Testis (tissue), 3 donors: ENCODE results near the gene PTPRN2. TPM values are rescaled to one million over a fixed set of nuclear protein-coding genes. Genes with fewer than 3 reads are reported as not detected.

Source experiments
- DNase-seq: peaks from one replicate; pipeline ENCODE4 v3.0.0-alpha.2; 2019
- H3K27ac ChIP-seq, 2 donors: fragments of 200-600 bp; sonication (generic); one replicate each; pipeline ENCODE4 v1.5.1; 2019
- H3K27me3 ChIP-seq: fragments of 200-600 bp; sonication (generic); one replicate; pipeline ENCODE4 v1.5.1; 2019
- H3K36me3 ChIP-seq: fragments of 200-600 bp; sonication (generic); one replicate; pipeline ENCODE4 v1.5.1; 2017; ENCODE audit warnings: low read depth; ENCODE audit errors: missing control alignments
- H3K4me1 ChIP-seq: fragments of 200-600 bp; sonication (generic); one replicate; pipeline ENCODE4 v1.5.1; 2019
- H3K4me3 ChIP-seq, 2 donors: fragments of 200-600 bp; sonication (generic); one replicate each; pipeline ENCODE4 v1.5.1; 2017 to 2019
- H3K9me3 ChIP-seq: fragments of 200-600 bp; sonication (generic); one replicate; pipeline ENCODE4 v1.5.1; 2017
- POLR2A ChIP-seq: fragments of 450-650 bp; IDR thresholded peaks from one replicate; pipeline ENCODE4 v1.6.1; 2017; ENCODE audit warnings: antibody characterized with exemption, mild to moderate bottlenecking, moderate library complexity
- WGBS, 2 donors: methylation state at CpG; one replicate each; pipeline ENCODE4 v1.1.5; 2018; 5-methylcytosine and 5-hydroxymethylcytosine counted together
- intact Hi-C: fragments of 100-400 bp; cut with DNase I; formaldehyde crosslinking; loops from one replicate; pipeline ENCODE4 v1.15.1; 2023; ENCODE audit warnings: low total_unique reads
- polyA plus RNA-seq: library from polyadenylated mRNA; stranded (reverse); fragments of 350-450 nt; fragmentation: Illumina TruSeq; extraction: RNeasy Lipid Tissue Mini Kit (QIAGEN cat#74804); gene quantifications from one replicate; pipeline ENCODE4 v1.2.3, GENCODE V29; 2014; ENCODE audit warnings: low read depth, low replicate concordance; ENCODE audit not compliant: insufficient read depth
- total RNA-seq, 2 donors: library from RNA; depleted of rRNA; stranded (reverse); fragments of >200 nt; gene quantifications; one replicate each; pipeline ENCODE4 v1.2.3, GENCODE V29; 2016
- TF ChIP-seq, protein P1 (sequence below), 3 experiments: fragments of 450-650 bp in 2 of 3; fragments of 200-600 bp in 1 of 3; sonication (generic) in 1 of 3; IDR thresholded peaks; one replicate each; pipeline ENCODE4 v1.5.1; 2016 to 2019; ENCODE audit warnings: antibody characterized with exemption in 3 of 3, mild to moderate bottlenecking in 2 of 3, moderate library complexity in 1 of 3

PTPRN2 gene
- total and polyA plus RNA-seq, 3 donors from 2014 or later, result 9.3 to 10.8 (median 9.8) TPM

- Histone ChIP-seq H3K27ac (no peak overlapping the region), H3K9me3 (no peaks in the 10 kb centered on the region), H3K27me3 (no peaks in the 10 kb centered on the region), H3K4me3 (no peak overlapping the region), H3K36me3 (no peaks in the 10 kb centered on the region), H3K4me1 (no peaks in the 10 kb centered on the region)
- DNase-seq, result no peak
- TF ChIP-seq POLR2A, result no peak
- TF ChIP-seq, protein P1, sequence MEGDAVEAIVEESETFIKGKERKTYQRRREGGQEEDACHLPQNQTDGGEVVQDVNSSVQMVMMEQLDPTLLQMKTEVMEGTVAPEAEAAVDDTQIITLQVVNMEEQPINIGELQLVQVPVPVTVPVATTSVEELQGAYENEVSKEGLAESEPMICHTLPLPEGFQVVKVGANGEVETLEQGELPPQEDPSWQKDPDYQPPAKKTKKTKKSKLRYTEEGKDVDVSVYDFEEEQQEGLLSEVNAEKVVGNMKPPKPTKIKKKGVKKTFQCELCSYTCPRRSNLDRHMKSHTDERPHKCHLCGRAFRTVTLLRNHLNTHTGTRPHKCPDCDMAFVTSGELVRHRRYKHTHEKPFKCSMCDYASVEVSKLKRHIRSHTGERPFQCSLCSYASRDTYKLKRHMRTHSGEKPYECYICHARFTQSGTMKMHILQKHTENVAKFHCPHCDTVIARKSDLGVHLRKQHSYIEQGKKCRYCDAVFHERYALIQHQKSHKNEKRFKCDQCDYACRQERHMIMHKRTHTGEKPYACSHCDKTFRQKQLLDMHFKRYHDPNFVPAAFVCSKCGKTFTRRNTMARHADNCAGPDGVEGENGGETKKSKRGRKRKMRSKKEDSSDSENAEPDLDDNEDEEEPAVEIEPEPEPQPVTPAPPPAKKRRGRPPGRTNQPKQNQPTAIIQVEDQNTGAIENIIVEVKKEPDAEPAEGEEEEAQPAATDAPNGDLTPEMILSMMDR (IDR thresholded peaks at IDR 0.05), result no peak
- 95 to 97% methylated on average over 15 of the region's 15 CpGs for WGBS, 2 donors
- intact Hi-C loops, result no loop called here
Observed at GRCh38 chr7:157800281-157800680, 787.3 kb downstream of the PTPRN2 start.

GRCh38 chr7:157799076-157799685 lies 788.4 kb downstream of the PTPRN2 start:
- Histone ChIP-seq H3K36me3 (no peaks in the 10 kb centered on the region), H3K27me3 (no peaks in the 10 kb centered on the region), H3K27ac (no peak overlapping the region), H3K9me3 (no peaks in the 10 kb centered on the region), H3K4me3 (no peak overlapping the region), H3K4me1 (no peaks in the 10 kb centered on the region)
- intact Hi-C loops, result no loop called here
- WGBS, 2 donors, result 74 to 82% methylated on average over 17 to 19 of the region's 19 CpGs
- DNase-seq, result no peak
- TF ChIP-seq, protein P1 (IDR thresholded peaks at IDR 0.05), result no peak
- no peak for TF ChIP-seq POLR2A

- intact Hi-C loops, result no loop called here
- no peaks in the 10 kb centered on the region for H3K4me1 ChIP-seq
- H3K27ac ChIP-seq, result no peak overlapping the region
- no peaks in the 10 kb centered on the region for H3K36me3 ChIP-seq
- H3K9me3 ChIP-seq, result no peaks in the 10 kb centered on the region
- TF ChIP-seq POLR2A, result no peak
- TF ChIP-seq, protein P1 (IDR thresholded peaks at IDR 0.05), result no peak
- H3K4me3 ChIP-seq, result no peak overlapping the region
- no peak for DNase-seq
- H3K27me3 ChIP-seq, result no peaks in the 10 kb centered on the region
- WGBS, 2 donors, result 69 to 81% methylated on average over 12 of the region's 12 CpGs
Observed at GRCh38 chr7:157797361-157797760, 790.3 kb downstream of the PTPRN2 start.

- no peak for TF ChIP-seq POLR2A
- TF ChIP-seq, protein P1 (IDR thresholded peaks at IDR 0.05), result no peak
- WGBS, 2 donors, result 92 to 96% methylated on average over 19 of the region's 19 CpGs
- no peaks in the 10 kb centered on the region for H3K36me3 ChIP-seq
- no peak for DNase-seq
- no peaks in the 10 kb centered on the region for H3K9me3 ChIP-seq
- H3K27me3 ChIP-seq, result no peaks in the 10 kb centered on the region
- H3K27ac ChIP-seq, result no peak overlapping the region
- H3K4me3 ChIP-seq, result no peak overlapping the region
- H3K4me1 ChIP-seq, result no peaks in the 10 kb centered on the region
- intact Hi-C loops, result no loop called here
Observed at GRCh38 chr7:157796846-157797245, 790.8 kb downstream of the PTPRN2 start.

GRCh38 chr7:157795643-157796042 lies 792.0 kb downstream of the PTPRN2 start:
- TF ChIP-seq, protein P1 (IDR thresholded peaks at IDR 0.05), result no peak
- no peak for TF ChIP-seq POLR2A
- H3K27ac ChIP-seq, result no peak overlapping the region
- WGBS, 2 donors, result 79 to 93% methylated on average over 13 of the region's 13 CpGs

More at GRCh38 chr7:157795643-157796042, 792.0 kb downstream of the PTPRN2 start:
- Histone ChIP-seq H3K36me3 (no peaks in the 10 kb centered on the region), H3K4me1 (no peaks in the 10 kb centered on the region), H3K4me3 (no peak overlapping the region), H3K9me3 (no peaks in the 10 kb centered on the region), H3K27me3 (no peaks in the 10 kb centered on the region)
- no peak for DNase-seq
- intact Hi-C loops, result no loop called here
